Activated T-helper 2 cell treated with anti-CD3 and anti-CD28 coated beads, Interferon-gamma antibody, Interleukin-2, Interleukin-4, amounts not matched to agents 10 μg/mL and 5 μg/mL and 100 μg/mL, durations not matched to agents 14 hours and 24 hours and 36 hours (primary cell): Measurements from ENCODE around the gene TOGARAM2. TPM values are rescaled to one million over a fixed set of nuclear protein-coding genes. Genes with fewer than 3 reads are reported as not detected.

Experiments
- DNase-seq: peaks from one replicate; pipeline ENCODE4 v3.0.0; 2021; ENCODE audit warnings: low spot score
- H3K27ac Mint-ChIP-seq: one replicate; pipeline ENCODE4 v1.8.0; 2021; ENCODE audit warnings: mixed read lengths
- H3K27me3 Mint-ChIP-seq: one replicate; pipeline ENCODE4 v1.8.0; 2021; ENCODE audit warnings: low read depth, mixed read lengths
- H3K36me3 Mint-ChIP-seq: one replicate; pipeline ENCODE4 v1.8.0; 2021; ENCODE audit warnings: low read depth, mixed read lengths
- H3K4me1 Mint-ChIP-seq: one replicate; pipeline ENCODE4 v1.8.0; 2021; ENCODE audit warnings: low read depth, mixed read lengths
- H3K4me3 Mint-ChIP-seq: one replicate; pipeline ENCODE4 v1.8.0; 2021; ENCODE audit warnings: low read depth, mild to moderate bottlenecking, moderate library complexity, mixed read lengths
- H3K9me3 Mint-ChIP-seq: one replicate; pipeline ENCODE4 v1.8.0; 2021; ENCODE audit warnings: mixed read lengths
- intact Hi-C: fragments of 100-400 bp; cut with micrococcal nuclease; formaldehyde crosslinking; loops from one replicate; pipeline ENCODE4 v1.15.1; 2023
- total RNA-seq: library from RNA; stranded (reverse); gene quantifications from 2 replicates; pipeline ENCODE4 v1.2.3, GENCODE V29; 2022

TOGARAM2 gene
- total RNA-seq, 1 donor from 2014 or later = 4.0 TPM

DNA sequence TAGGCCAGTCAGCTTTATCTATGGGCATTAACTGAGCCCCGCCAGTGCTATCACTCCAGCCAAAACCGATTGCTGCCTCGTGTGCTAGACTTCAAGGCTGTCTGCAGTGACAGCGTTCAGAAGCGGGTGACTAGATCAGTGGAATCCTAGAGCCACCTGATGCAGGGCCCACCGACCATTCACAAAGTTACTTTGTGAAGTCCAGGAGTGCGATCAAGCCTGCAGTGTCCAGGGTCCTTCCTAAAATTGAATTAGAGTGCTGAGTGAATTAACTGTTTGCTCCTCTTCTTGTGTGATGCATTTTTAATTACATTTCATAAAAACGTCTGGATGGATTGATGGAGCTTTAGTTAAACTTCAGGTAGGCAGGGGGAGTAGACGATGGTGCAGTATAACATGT lies 79.3 kb downstream of the TOGARAM2 start:
- Mint-ChIP-seq H3K9me3 (no peaks in the 10 kb centered on the region), H3K4me3 (no peak overlapping the region), H3K4me1 (peaks cover 13% of the 10 kb centered on the region), H3K27me3 (no peaks in the 10 kb centered on the region), H3K36me3 (no peaks in the 10 kb centered on the region), H3K27ac (no peak overlapping the region)
- intact Hi-C loops = no loop called here
- no peak for DNase-seq

GRCh38 chr2:29061176-29061575 lies 80.1 kb downstream of the TOGARAM2 start:
- no peak overlapping the region for H3K27ac Mint-ChIP-seq
- intact Hi-C loops = no loop called here
- H3K9me3 Mint-ChIP-seq = no peaks in the 10 kb centered on the region
- no peaks in the 10 kb centered on the region for H3K36me3 Mint-ChIP-seq
- no peaks in the 10 kb centered on the region for H3K27me3 Mint-ChIP-seq
- DNase-seq = no peak
- H3K4me1 Mint-ChIP-seq = peaks cover 12% of the 10 kb centered on the region
- no peak overlapping the region for H3K4me3 Mint-ChIP-seq

DNA sequence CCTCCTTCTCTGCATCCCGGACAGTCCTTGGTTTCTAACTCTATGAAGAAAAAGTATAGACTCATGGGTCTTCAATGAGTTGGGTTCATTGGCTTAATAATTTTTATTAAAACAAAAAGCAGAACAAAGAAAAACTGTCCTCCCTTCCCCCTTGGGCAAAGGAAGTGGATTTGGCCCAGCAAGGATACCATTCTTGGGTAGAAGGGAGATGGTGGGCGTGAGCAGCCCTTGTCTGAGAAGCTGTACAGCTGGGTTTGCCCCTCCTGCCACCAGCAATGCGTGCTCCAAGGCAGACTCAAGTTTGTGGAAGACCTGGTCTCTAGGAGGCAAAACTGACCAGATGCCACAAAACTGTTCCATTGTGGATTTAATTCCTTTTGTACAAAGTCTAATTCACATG lies 80.5 kb downstream of the TOGARAM2 start:
- no peaks in the 10 kb centered on the region for H3K36me3 Mint-ChIP-seq
- no peaks in the 10 kb centered on the region for H3K27me3 Mint-ChIP-seq
- peaks cover 9% of the 10 kb centered on the region for H3K4me1 Mint-ChIP-seq
- H3K4me3 Mint-ChIP-seq = no peak overlapping the region
- H3K27ac Mint-ChIP-seq = no peak overlapping the region
- intact Hi-C loops = no loop called here
- DNase-seq = no peak
- H3K9me3 Mint-ChIP-seq = no peaks in the 10 kb centered on the region

DNA sequence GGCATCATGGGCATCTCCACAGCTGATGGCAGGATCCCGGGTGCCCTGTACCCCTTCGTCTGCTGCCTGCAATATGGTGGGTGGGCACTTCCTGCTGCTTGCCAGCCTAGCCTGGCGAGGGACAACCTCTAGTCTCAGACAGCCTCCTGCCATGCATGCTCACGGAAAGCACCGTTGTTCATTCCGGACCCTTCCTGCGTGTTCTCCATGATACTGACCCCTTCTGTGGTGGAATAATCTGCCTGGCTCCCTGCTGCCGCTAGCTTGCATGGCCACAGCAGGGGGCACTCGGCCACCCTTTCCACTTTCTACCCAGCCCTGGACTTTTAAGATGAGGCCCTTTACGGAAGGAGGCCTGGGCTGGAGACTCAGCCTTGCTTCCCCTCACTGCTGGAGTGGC lies 81.3 kb downstream of the TOGARAM2 start:
- DNase-seq = no peak
- Mint-ChIP-seq H3K27me3 (no peaks in the 10 kb centered on the region), H3K4me1 (peaks cover 8% of the 10 kb centered on the region), H3K4me3 (no peak overlapping the region), H3K36me3 (no peaks in the 10 kb centered on the region), H3K27ac (no peak overlapping the region), H3K9me3 (no peaks in the 10 kb centered on the region)
- intact Hi-C loops = no loop called here

- intact Hi-C loops = no loop called here
- H3K9me3 Mint-ChIP-seq = no peaks in the 10 kb centered on the region
- H3K4me1 Mint-ChIP-seq = peaks cover 8% of the 10 kb centered on the region
- H3K27me3 Mint-ChIP-seq = no peaks in the 10 kb centered on the region
- no peak overlapping the region for H3K4me3 Mint-ChIP-seq
- no peak for DNase-seq
- no peaks in the 10 kb centered on the region for H3K36me3 Mint-ChIP-seq
- H3K27ac Mint-ChIP-seq = no peak overlapping the region
Observed at GRCh38 chr2:29063056-29063455, 82.0 kb downstream of the TOGARAM2 start.

DNA sequence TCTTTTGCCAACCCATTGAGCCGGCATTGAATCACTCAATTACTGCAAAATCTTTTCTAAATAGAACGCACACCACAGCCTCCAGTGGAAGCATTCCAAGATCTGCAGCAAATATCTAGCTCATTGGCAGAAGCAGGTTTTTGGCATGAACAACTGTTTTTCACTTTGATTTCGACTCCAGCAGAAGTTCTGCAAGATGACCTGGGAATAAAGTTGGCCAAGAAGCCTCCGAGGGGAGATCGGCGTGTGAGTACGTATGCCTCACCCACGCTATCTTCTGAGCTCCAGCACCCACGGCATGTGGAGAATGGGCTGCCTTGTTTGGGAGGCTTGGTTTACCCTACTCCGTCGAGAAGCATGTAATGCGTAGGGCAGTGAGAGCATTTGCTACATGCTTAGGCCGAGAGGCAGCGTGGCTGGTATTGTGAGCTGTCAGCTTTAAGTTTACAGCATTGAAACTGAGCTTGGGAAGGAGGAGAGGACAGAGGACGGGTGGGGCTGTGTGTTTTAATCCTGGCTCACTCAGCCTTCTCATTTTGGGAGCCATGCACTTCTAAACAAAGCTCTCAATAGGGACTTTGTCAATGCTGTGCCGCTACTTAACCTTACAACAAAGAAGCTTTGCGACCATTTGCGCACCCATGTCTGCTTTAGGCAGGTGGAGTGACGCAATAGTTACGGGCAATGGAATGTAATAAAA lies 82.7 kb downstream of the TOGARAM2 start:
- no peak for DNase-seq
- H3K27ac Mint-ChIP-seq = no peak overlapping the region
- peaks cover 6% of the 10 kb centered on the region for H3K4me1 Mint-ChIP-seq
- no peaks in the 10 kb centered on the region for H3K36me3 Mint-ChIP-seq
- intact Hi-C loops = no loop called here
- H3K4me3 Mint-ChIP-seq = no peak overlapping the region
- no peaks in the 10 kb centered on the region for H3K27me3 Mint-ChIP-seq
- no peaks in the 10 kb centered on the region for H3K9me3 Mint-ChIP-seq

DNA sequence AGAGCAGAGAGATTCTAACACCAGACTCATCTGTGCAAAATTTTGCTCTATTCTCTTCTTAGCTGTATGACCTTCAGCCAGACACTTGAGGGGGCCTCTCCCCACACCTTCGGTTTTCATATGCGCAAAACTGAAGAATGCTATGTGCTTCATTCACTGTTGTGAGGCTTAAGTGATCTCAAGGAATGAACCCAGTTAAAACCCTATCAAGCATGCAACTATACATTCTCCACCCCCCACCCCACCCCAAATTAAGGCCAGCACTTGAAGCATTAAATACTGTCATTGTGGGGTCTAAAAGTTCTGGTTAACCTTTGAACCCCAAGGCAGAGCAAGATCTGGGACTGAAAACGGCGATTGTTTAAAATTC lies 83.2 kb downstream of the TOGARAM2 start:
- Mint-ChIP-seq H3K4me3 (no peak overlapping the region), H3K9me3 (no peaks in the 10 kb centered on the region), H3K4me1 (peaks cover 6% of the 10 kb centered on the region), H3K27me3 (no peaks in the 10 kb centered on the region), H3K36me3 (no peaks in the 10 kb centered on the region), H3K27ac (no peak overlapping the region)
- intact Hi-C loops = no loop called here
- no peak for DNase-seq

DNA sequence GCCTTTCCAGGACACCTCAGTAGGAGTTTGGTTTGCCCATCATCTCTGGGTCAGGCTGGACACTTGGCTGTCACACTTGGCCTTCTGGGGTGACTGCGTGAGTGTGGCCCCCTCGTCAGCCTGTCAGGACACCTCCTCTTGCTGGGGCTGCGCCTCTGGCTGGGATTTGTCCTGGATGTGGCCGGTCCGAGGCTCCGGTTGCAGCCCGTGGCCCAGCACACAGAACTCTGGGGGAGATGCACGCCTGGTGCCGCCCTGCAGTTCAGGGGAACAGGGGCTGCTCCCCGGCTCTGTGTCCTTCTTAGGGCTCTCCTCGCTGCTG lies 83.6 kb downstream of the TOGARAM2 start:
- Mint-ChIP-seq H3K27me3 (no peaks in the 10 kb centered on the region), H3K27ac (no peak overlapping the region), H3K4me1 (peaks cover 2% of the 10 kb centered on the region), H3K36me3 (no peaks in the 10 kb centered on the region), H3K4me3 (no peak overlapping the region), H3K9me3 (no peaks in the 10 kb centered on the region)
- no peak for DNase-seq
- intact Hi-C loops = loop anchor here (5.0 kb wide), 1 partner anchor 107 kb away; no protein-coding TSS in a partner anchor

GRCh38 chr2:29065068-29065811 lies 84.1 kb downstream of the TOGARAM2 start:
- intact Hi-C loops = loop anchor here (5.0 kb wide), 1 partner anchor 108 kb away; no protein-coding TSS in a partner anchor
- H3K27ac Mint-ChIP-seq = no peak overlapping the region
- no peak for DNase-seq
- H3K36me3 Mint-ChIP-seq = no peaks in the 10 kb centered on the region
- H3K27me3 Mint-ChIP-seq = no peaks in the 10 kb centered on the region
- H3K4me1 Mint-ChIP-seq = no peaks in the 10 kb centered on the region
- no peaks in the 10 kb centered on the region for H3K9me3 Mint-ChIP-seq
- no peak overlapping the region for H3K4me3 Mint-ChIP-seq

DNA sequence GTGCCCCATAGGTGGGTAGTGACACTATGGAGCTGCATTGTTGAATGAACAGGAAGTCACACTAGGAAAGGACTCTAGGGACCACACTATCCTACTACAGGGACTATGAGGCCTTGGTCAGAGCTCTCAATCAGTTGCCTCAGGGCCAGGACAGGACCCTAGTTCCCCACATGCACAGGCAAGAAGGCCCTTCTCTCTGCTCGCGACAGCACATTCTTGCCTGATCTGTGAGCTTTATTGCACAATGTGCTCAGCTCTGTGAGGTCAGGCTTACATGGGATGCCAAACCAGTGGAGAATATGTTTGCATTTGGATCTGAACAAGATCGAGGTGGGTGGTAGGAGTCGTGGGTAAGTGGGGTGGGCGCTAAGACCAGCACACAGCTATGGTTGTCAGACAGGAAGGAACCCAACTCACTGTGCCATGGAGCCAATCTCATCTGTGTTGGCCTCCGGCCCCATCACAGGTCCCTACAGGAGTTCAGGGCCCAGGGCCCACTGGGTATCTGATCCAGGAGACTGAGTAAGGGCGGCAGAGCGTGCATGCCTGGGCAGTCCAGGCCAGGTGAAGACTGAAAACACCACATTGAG lies 85.3 kb downstream of the TOGARAM2 start:
- Mint-ChIP-seq H3K36me3 (no peaks in the 10 kb centered on the region), H3K9me3 (no peaks in the 10 kb centered on the region), H3K27me3 (no peaks in the 10 kb centered on the region), H3K27ac (no peak overlapping the region), H3K4me1 (no peaks in the 10 kb centered on the region), H3K4me3 (no peak overlapping the region)
- intact Hi-C loops = loop anchor here (5.0 kb wide), 1 partner anchor 109 kb away; no protein-coding TSS in a partner anchor
- DNase-seq = no peak

GRCh38 chr2:29066997-29067605 lies 86.0 kb downstream of the TOGARAM2 start:
- no peak overlapping the region for H3K4me3 Mint-ChIP-seq
- H3K27ac Mint-ChIP-seq = no peak overlapping the region
- DNase-seq = no peak
- intact Hi-C loops = loop anchor here (5.0 kb wide), 1 partner anchor 110 kb away; no protein-coding TSS in a partner anchor
- H3K4me1 Mint-ChIP-seq = no peaks in the 10 kb centered on the region
- no peaks in the 10 kb centered on the region for H3K27me3 Mint-ChIP-seq
- H3K9me3 Mint-ChIP-seq = no peaks in the 10 kb centered on the region
- no peaks in the 10 kb centered on the region for H3K36me3 Mint-ChIP-seq

DNA sequence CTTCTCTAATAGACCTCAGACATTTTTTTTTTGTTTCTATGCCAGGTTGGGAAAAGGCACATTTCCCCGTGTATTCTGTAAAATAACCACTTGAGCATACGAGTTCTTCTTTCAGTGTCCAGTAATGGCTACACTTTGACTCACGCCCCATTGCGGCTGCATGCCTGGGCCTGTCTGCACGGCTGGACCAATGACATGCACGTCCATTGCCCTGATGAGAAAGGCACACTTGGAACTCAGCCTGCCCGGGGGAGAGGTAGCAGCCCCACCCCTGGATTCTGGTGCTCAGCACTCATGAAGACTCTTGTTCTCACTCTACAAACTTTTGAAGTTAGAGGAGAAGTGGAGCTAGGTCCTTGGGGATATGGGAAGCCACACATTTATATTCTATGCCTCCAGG lies 87.4 kb downstream of the TOGARAM2 start:
- Mint-ChIP-seq H3K9me3 (no peaks in the 10 kb centered on the region), H3K4me1 (no peaks in the 10 kb centered on the region), H3K36me3 (no peaks in the 10 kb centered on the region), H3K27ac (no peak overlapping the region), H3K4me3 (no peak overlapping the region), H3K27me3 (no peaks in the 10 kb centered on the region)
- intact Hi-C loops = loop anchor here (5.0 kb wide), 1 partner anchor 111 kb away; no protein-coding TSS in a partner anchor
- no peak for DNase-seq

- Mint-ChIP-seq H3K4me1 (no peaks in the 10 kb centered on the region), H3K36me3 (no peaks in the 10 kb centered on the region), H3K27ac (no peak overlapping the region), H3K4me3 (no peak overlapping the region), H3K9me3 (no peaks in the 10 kb centered on the region), H3K27me3 (no peaks in the 10 kb centered on the region)
- intact Hi-C loops = no loop called here
- DNase-seq = no peak
Observed at GRCh38 chr2:29070526-29070925, 89.4 kb downstream of the TOGARAM2 start.
